ENCODE results near the gene KIRREL1.

Gene KIRREL1

DNA sequence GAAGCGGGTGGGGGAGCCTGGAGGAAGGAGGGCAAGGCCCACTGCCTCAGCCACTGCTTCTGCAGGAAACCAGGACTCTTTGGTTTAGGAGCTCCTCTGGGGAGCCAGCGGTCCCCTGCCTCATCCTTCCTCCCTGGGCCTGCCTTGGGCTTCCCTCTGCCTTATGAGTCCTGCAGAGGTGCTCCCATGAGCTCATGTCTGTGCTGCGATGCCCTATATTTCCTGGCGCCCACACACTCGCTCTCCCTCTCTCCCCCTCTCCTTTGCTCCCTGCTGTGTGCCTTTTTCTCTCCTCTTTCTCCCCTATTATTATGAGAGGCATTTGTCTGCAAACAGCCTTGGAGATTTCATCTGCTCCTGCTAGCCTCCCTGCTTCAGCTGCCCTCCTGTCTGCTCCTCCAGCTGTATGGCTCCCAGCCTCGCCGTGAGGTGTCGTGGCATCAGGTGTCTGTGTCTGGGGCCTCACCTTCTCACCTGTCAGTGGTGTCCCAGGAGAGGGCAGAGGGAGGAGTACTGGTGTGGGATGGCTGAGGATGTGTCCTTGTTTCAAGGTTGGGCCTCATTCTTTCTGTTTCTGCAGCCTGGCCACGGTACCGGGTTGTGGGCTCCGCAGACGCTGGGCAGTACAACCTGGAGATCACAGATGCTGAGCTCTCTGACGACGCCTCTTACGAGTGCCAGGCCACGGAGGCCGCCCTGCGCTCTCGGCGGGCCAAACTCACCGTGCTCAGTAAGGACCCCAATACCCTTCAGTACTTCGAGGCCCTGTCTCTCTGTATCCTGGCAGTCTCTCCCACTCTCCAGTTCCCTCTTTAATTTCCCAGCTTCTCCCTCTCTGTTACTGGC is 84.2 kb downstream of the KIRREL1 start:
- DNase-seq = no peak

DNA sequence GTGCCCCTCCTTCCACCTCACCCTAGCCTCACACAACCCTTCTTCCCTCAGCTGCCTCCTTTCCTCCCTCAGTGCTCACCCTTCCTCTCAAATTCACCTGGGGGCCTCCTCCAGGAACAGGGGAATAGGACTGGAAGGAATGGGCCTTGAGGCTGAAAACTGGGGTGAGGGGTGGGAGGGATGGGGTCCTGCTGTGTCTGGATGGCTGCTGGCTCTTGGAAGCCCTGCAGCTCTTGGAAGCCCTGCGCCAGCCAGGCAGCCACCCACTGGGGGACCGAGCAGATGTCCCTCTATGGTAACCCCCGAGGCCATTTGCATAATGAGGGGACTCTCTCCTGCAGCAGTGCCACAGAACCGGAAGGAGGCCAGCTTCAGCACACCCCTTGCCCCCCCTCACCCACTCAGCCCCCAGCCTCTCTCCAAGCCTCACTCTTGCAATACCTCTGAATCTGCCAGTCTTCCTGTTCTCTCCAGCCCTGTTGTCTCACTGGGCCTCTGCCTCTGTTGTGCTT is 85.2 kb downstream of the KIRREL1 start:
- no peak for DNase-seq

DNA sequence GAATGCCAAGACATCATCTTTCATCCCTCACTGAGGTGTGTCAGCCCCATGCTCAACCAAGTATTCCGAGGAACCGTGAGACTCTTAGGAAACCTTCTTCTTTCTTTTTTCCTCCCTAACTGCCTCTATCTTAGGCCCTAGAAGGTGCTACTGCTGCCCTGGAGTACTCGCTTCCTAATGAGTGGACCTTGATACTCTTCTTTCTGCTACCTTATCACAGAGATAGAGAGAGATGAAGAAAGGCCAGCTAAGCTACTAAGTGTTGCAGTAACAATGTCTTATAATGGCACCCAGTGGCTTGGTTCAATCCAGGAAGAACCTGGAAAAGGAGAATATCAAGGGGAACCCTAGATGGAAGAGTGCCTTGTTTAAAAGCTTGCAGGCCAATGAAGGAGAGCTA is 86.6 kb downstream of the KIRREL1 start:
- DNase-seq = no peak

DNA sequence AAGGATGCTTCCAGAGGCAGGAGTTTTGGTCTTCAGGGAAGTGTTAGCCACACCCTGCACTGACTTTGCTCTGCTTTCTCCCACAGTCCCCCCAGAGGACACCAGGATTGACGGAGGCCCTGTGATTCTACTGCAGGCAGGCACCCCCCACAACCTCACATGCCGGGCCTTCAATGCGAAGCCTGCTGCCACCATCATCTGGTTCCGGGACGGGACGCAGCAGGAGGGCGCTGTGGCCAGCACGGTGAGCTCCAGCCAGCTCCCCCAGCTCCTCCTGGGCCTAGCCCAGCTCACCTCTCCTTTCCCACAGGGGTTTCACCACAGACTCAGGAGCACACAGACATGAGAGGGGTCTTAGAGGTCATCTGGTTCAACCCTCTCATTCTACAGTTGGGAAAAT is 90.9 kb downstream of the KIRREL1 start:
- no peak for DNase-seq

DNA sequence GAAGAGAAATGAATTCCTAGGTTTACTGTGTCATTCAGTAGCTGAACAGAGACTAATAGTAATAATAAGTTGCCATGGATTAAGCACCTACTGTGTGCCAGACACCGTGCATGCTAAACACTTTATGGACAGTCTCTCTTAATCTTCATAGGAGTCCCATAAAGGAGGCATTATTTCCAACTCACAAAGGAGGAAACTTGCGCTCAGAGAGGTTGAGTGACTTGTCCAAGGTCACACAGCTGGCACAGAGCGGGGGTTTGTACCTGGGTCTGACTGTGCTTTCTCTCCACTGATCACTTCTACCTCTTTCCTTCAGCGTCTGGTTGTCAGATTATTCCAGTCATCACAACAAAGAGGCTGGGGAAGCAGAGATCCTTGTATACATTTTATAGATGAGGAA is 91.3 kb downstream of the KIRREL1 start:
- DNase-seq = no peak

DNA sequence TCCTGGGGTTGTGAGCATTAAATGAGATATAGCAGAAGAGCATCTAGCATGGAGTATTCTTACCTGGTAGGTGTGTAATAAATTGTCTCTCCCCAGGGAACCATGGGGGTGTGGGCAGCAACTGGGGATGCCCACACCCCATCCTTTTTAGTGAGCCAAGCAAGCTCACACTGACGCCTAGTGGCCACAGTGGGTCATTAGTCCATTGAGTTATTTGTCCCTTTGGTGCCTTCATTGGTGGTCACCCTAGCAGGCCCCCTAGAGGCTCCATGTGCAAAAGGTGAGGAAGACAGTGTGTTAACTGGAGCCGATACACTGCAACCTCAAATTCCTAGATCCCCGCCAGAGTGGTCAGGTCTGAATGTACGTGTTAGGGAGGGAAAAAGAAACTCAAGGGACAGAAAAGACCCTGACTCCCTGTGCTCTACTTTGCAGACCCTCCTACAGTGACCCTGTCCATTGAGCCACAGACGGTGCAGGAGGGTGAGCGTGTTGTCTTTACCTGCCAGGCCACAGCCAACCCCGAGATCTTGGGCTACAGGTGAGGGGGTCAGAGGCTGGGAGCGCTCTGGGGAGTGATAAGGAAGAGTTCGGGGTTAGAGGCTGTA is 94.0 kb downstream of the KIRREL1 start:
- DNase-seq = peak; percentile 22

DNA sequence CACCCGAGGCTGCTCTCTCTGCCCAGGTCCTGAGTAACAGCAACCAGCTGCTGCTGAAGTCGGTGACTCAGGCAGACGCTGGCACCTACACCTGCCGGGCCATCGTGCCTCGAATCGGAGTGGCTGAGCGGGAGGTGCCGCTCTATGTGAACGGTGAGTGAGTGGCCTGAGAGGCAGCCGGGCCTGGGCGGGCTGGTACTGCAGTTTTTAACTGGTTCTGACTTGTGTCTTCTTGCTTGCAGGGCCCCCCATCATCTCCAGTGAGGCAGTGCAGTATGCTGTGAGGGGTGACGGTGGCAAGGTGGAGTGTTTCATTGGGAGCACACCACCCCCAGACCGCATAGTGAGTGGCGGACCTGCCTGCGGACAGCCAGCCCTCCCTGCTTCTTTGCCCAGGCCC is 96.0 kb downstream of the KIRREL1 start:
- DNase-seq = no peak

DNA sequence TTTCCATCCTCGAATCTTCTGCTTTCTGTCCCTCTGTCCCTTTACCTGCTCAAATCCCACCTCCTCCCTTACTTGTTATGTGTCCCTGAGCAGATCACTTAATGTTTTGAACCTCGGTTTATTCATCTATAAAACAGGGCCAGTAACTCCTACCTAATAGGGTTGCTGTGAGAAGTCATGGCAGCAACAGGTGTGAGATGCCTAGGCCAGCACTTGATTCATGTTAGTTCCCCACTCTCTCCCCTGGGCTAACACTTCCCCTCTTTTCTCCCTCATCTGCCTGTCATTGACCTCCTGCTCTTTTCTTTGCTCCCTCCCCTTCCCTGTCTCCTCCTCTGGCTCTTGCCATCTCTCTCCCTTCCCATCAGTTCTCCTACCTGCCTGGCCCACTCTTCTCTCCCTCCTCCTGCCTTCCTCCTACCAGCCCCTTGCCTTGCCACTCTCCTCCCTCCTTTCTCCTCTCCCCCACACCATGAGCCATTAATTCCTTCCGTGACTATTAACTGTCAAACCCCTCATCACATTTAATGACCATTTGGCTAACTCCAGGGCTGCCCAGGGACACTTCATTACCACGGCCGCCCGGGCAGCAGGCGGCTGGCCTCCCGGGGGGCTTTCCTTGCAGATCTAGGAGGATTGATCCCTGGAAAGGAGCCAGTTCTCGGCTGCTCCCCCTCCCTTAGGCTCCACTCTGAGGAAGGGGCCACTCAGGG is 96.6 kb downstream of the KIRREL1 start:
- no peak for DNase-seq

DNA sequence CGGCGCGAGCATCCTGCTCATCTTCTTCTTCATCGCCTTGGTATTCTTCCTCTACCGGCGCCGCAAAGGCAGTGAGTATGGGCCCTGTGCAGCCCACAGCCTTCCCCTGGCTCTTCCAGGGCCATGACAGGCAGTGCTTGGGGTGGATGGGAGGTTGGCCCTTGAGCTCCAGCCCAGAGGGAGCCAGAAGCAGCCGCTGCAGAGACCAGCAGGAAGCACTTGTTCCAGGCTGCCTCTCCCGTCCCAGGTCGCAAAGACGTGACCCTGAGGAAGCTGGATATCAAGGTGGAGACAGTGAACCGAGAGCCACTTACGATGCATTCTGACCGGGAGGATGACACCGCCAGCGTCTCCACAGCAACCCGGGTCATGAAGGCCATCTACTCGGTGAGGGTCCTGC is 99.9 kb downstream of the KIRREL1 start:
- DNase-seq = no peak

DNA sequence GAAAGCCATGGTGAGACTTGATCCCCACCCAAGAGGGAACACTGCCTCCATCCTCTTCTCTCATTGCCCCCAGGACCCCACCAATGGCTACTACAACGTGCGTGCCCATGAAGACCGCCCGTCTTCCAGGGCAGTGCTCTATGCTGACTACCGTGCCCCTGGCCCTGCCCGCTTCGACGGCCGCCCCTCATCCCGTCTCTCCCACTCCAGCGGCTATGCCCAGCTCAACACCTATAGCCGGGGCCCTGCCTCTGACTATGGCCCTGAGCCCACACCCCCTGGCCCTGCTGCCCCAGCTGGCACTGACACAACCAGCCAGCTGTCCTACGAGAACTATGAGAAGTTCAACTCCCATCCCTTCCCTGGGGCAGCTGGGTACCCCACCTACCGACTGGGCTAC is 101.1 kb downstream of the KIRREL1 start:
- DNase-seq = no peak

DNA sequence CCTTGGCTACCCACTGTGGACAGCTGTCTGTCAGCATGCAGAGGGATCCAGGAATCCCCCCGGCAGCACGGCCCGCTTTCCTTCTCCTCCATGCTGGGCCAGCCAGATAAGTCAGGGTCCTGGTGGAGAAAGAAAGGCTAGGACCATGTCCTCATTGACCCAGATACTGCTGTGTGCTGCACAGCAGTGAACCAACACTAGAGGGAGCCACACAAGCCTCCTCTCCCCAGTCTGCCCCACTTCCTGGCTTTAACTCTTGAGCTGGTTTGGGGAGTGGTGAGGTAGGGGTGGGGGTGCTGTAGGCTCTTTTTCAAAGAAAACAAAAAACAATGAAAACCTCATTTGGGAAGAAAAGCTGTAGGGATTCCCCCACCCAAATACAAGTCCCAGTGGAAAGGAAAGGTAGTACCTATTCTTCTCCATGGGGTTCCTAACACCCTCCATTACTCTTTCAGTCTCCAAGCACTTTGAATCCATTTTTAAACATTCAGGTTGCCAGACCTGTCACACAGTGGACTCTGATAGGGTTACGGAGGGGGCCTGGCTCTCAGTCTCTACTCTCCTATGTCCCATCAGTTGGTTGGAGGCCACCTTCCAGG is 102.4 kb downstream of the KIRREL1 start:
- DNase-seq = no peak

DNA sequence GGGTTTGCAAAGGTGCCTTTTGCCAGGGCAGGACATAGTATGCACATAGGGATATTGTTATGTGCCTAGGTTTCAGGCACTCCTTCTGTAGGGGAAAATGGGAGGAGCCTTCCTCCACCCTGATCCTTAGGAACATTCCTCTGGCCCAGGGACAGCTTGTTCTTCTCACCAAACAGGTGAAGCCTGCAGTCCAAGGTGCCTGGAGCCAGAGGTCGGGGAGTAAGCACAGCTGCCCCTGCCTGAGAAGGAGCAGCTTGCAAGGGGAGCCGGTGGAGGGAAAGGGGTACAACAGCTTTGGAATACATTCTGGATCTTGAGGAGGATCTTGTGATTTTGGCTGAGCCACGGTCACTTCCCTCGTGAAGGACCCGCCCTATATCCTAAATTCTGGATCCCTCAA is 104.8 kb downstream of the KIRREL1 start:
- DNase-seq = no peak

DNA sequence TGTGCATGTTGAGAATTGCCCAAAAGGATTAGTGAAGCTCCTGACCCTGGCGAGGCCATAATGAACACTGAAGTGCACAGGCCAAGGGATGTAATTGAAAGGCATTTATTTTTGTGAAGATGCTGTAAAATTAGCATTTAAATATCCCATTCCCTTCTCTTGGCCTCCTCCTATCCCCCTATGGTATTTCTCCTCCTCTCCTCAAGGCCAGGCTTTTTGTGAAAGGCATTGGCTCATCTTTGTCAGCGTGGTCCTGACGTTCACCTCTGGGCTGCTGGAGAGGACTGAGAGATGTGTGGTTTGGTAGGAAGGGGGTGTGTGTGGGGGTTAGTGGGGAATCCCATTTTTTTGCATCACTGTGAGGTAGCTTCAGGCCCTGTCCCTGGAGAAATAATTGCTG is 105.7 kb downstream of the KIRREL1 start:
- DNase-seq = no peak

DNA sequence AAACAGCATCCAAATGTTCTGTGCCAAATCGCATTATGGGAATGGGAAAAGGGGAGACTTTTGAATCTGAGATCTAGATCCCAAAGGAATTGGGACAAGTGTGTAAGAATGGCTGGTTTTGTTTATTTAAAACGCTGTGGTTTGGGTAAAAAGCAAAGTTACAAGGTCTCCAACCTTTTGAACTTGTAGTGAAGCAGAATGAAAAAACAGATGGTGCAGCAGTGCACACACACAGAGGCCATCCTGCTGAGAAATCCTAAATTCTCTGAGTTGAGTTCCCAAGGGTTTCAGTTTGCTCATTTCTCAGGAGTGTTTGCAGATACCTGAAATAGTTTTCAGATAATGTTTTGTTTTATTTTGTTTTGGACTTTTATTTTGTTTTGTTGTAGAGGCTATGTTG is 107.1 kb downstream of the KIRREL1 start:
- no peak for DNase-seq

DNA sequence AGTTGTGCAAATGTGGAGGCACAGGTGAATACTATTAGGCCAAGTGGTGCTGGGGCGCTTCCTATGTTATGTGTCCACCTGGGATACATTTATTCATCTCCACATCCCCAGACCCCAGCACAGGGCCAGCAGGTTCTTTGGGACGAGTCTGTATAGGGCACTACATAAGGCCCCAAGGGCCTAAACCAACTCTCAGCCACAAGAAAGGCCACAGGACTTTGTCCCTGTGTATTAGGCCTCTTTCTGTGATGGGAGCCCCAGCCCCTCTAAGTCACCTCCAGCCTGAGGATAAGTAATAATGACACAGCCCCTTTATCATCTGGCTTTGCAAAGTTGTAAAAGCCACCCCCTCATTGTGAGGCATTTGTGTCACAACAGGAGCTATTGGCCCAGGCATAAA is 108.0 kb downstream of the KIRREL1 start:
- no peak for DNase-seq

DNA sequence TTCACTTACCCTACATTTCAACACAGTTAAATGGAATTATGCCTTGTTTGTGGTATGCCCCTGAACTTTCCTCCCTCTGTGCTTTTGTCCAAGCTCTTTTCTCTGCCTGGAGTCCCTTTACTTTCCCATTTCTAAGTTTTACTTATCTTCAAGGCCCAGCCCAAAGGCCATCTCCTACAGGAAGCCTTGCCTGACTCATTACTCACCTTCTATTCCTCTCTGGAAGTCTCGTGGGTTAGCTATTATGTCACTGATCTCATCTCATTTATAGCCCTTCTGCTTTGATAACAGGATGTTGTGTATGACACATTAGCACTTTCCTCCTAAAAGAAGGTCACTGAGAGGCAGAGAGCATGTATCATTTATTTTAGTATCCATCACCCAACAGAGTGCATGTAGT is 108.5 kb downstream of the KIRREL1 start:
- DNase-seq = no peak

DNA sequence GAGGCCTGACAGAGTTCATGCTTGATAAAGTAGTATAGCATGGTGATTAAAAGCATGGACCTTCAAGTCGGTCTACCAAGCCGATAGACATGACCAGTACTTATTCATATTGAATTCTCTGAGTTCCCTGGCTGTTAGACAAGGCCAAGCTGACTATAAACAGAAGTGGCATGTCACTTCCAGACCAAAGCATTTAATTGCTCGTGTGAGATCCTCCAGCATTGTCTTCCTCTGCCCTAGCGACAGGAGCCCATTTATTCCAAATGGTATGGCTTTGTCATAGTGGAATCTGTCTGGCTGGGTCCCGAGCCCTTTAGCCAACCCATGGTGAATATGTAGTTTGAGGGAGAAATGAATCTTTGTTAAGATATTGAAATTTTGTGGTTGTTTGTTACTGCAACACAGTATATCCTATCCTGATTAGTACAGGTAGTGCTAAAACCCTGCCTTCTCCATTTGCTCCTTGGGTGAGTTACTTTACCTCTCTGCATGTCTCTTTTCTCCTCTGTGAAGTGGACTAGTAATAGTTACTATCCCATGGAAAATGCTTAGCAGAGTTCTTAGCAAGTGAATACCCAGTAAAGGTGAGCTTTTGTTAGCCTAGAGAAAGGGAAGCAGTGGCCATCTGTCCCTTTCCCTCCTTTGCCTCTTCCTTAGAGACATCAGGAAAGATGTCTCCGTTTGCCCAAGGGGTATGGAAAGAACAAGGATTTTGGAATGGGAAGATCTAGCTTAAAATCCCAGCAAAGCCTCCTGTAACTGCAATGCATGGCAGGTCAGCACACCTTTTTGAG is 109.6 kb downstream of the KIRREL1 start:
- DNase-seq = no peak

DNA sequence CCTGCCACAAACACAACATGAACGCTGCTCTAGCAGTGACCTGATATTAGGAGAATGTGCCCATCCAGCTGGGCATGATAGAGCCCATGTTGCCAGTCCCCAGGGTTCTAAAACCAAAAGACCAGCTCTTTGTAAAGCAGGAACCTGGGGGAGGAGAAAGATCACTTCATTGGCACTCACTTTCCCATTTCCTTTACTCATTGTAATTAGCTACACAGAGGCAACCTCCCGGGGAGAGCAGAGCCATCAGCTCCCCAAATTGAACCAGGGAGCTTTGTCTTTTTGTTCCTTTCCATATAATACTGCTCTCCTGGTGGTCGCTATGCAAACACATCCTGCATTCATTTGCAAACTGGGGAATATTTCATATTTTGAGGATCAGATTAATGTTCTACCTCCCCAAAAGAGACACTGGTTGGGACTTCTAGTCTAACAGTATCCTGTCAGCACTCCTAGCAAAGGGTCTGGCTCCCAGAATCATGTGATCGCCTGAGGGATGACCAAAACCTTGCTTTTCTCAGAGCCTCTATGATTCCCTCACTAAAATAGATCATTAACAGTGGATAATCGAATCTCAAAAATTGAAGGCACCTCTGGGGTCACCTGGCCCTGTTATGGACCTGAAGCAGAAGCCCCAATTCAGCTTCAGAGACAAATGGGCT is 110.5 kb downstream of the KIRREL1 start:
- no peak for DNase-seq

DNA sequence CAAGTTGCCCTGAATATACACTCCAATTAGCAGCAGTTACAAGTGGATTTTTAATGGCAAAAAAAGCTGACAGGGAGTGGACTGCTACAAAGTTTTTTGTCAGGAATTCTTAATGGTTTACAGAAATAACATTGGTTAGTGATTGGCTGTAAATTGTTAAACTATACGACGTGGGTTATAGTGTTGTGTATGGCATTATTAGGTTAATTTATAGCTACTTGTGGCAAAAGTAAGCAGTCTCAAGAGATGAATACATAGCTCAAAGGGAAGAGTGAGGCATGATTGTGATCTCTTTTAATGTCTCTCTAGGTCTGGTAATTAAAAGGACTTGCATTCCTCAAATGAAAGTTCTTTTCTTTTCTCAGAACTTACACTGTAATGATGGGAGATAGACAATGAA is 111.4 kb downstream of the KIRREL1 start:
- DNase-seq = no peak

DNA sequence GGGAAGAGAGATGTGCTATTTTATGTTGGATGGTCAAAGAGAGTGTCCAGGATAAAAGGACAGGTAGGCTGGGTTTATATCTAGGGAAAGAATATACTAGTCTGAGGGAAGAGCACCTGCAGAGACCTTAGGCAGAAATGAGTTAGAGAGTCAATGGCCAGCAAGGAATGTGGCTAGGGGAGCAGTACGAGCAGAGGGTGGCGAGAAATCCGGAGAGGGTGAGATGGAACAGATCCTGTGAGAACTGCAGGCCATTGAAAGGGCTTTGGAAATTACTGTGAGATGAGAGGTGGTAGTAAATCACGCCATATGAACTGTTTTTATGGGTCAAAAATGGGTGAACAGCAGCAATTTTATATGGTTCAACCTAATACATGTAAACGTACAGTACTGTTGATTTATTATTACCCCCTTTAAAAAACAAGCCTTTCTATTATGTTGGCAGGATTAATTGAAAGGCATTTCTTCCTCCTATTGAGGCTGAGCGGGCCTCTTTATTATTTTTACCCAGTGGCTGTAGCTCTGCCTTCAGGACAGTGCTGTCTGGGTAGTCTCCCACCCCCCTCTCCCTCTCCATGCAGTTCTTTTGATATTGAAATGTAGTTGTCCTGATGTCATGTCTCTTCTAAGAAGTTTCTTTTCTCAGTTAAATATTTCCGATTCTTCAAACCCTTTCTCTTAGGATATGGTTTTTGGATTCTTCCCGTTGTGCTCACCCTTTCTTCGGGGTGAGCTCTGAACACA is 112.1 kb downstream of the KIRREL1 start:
- DNase-seq = no peak

DNA sequence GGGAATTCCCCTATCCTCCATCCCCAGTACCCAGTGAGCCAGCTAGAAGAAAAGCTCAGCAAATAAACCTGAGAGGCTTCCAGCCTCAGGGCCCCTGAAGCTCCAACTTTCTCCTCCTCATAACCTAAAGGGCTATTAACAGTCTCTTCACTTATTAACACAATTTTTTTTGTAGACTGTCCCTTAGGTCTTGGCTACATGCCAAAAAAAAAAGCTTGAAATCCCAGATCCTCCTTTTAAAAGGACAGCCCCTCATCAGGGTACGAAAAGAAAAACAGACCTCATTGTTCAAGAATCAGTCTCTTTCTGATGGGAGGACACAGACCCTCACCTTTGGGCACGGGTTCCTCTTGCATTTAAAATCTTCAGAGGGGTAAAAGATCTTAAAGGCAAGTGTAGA is 114.5 kb downstream of the KIRREL1 start:
- peak; percentile 15 for DNase-seq
